ENCODE measurements around the gene ADCY1. TPM values are rescaled to one million over a fixed set of nuclear protein-coding genes. Genes with fewer than 3 reads are reported as not detected.
"Not testable (repeated sequence)": the region's sequence is repeated elsewhere in the genome, so short reads cannot be mapped to it uniquely, and the experiment has no call there.

Gene ADCY1
- under 0.01 TPM for total RNA-seq

DNA sequence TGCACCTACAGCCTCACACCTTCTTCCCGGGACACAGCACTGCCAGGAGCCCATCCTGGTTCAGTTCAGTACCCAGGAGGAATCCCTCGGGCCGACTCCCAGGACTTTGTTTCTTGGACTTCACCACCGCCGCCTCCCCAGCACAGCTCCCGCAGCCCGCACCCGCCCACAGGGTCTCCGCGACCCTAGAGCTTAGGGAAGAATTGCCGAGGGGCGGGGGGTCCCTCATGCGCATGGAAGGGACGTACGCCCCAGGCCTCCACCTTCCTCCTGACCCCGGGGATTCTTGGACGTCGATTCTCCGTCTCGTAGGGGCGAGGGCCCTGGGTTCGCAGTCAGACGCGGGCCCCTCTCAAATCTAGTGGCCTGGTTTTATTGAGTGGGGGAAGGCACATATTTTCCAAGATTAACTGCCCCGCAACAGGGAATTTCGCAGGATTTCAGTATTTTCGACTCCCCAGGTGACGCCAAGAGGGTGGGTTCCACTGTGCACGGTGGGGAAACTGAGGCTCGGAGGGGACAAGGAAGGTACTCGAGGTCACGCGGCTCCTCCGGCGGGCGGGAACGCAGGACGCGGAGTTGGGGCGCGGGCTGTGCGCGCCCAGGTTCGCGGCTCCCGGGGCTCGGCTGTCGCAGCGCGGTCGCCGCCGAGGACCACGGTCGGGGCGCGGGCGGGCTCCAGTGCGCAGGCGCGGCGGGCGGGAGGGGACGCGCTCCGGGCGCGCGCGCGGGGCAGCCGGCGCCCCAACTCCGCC lies at the start of gene ADCY1:
Gene ADCY1 (plus strand): TSS at position 708 of the 755 bp plus-strand sequence. CDS start 176 bp downstream, outside the sequence.
- peak in 2 of 3 donors; percentile 10 to 37 for DNase-seq (ENCODE audit: low read depth in 2 of 3, low spot score in 2 of 3)

DNA sequence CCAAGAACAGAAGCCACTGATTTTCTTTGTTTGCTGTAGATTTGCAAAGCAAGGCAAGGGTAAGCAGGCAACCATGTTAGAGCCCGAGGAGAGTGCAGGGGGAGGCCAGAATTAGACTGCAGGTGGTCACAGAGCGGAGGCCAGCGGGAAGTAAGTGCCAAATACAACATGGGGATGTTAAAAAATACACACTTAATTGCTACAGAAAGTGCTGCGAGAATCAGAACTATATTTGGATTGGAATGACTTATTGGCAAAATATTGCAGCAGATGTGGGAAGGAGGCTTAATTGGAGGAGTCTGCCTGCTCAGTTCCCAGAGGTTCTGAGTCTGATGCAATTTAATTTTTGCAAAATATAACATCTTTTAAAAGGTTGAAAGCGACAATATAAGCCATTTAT lies 49.7 kb upstream of the ADCY1 start:
- DNase-seq (ENCODE audit: low read depth in 2 of 3, low spot score in 2 of 3) = no peak

DNA sequence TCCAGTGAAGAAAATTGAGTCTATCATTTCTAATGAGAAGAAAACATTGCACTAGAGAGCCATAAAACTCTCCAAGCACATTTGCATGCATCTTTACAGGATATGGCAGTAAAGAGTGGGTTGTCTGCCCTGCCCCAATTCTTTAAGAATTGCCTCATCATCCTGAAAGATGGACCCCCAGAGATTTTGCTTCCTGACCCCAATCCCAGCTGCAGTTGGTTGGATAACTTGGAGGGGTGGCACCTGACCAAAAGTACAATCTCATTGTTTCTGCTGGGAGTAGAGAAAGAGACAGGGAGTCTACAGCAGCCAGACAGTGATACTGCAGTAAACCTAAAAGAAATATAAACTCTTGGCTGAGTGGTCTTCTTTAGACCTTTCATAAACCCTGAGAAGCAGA lies 49.1 kb upstream of the ADCY1 start:
- no peak for DNase-seq (ENCODE audit: low read depth in 2 of 3, low spot score in 2 of 3)

DNA sequence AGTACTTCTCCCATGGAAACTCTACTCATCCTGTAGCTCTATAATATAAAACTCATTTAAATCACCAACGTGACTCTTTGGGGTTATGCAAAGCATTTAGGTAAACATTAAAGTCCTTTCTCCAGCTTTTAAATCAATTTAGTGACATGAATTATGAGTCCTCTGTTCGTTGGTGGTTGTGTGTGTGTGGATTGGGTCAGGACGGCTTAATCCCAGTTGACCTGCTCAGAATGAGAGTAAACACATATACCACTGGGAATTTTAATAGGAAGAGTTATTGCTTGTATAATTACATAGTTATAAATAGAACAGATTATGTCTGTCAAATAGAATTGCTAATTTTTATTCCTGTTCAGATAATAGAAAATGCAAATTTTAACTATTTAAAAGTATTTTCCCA lies 30.7 kb upstream of the ADCY1 start:
- DNase-seq (ENCODE audit: low read depth in 2 of 3, low spot score in 2 of 3) = no peak

DNA sequence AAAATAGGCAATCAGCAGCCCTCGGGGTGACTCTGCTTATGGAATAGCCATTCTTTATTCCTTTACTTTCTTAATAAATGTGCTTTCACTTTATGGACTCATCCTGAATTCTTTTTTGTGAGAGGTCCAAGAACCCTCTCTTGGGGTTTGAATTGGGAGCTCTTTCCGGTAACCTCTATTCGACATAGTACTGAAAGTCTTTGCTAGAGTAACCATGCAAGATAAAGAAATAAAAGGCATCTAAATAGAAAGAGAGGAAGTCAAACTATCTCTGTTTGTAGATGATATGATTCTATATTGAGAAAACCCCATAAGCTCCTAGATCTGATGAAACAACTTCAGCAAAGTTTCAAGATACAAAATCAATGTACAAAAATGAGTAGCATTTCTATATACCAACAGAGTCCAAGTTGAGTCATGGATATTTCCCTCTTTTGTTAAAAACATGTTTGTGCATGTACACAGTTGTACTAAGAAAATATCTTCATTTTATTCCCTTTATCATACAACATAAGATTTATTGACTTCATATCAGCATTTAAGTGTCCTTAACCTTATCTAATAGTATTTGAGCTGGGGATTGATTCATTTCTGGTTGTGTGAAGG lies 29.0 kb upstream of the ADCY1 start:
- DNase-seq (ENCODE audit: low read depth in 2 of 3, low spot score in 2 of 3) = not testable (repeated sequence)

DNA sequence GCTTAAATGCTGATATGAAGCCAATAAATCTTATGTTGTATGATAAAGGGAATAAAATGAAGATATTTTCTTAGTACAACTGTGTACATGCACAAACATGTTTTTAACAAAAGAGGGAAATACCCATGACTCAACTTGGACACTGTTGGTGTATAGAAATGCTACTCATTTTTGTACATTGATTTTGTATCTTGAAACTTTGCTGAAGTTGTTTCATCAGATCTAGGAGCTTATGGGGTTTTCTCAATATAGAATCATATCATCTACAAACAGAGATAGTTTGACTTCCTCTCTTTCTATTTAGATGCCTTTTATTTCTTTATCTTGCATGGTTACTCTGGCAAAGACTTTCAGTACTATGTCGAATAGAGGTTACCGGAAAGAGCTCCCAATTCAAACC lies 25.3 kb upstream of the ADCY1 start:
- DNase-seq (ENCODE audit: low read depth in 2 of 3, low spot score in 2 of 3) = not testable (repeated sequence)

DNA sequence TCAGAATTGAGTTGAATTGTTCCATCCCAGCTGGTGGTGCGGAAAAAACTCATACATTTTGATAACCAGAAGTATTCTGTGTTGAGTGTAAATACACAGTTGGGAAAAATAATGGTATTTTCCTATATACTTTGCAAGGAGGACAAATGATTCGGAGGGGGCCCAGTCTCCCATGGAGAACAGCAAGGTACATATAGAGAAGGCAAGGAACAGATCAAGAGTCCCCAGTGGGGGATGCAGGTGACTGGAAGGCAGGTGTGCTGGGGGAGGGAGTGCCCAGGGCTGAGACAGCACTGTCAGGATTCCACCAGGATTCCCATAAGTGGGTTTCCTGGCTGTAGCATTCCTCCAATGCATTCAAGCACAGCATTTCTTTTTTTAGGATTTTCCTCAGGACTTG lies 10.8 kb upstream of the ADCY1 start:
- no peak for DNase-seq (ENCODE audit: low read depth in 2 of 3, low spot score in 2 of 3)

DNA sequence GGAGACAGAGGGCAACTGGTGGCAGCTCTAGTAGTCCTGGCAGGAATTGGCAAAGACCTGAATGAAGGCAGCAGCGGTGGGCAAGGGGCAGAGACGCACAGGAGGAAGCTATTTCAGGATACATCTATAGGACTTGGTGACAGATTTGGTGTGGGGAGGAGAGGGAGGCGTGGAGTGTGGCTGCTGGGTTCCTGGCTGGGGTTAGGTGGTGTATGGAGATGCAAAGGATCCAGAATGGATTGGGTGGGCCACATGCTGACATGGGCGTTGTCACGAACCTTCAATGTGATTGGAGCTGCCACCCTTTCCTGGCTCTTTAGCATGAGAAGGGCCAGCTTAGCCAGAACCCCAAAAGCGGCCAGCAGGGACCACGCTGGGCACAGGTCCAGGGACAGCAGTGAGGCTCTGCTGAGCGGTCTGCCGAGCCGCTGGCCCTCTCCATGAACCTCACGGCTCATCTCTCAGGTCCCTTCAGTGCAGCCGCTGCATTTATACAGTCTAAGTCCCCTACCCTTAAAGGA lies 10.2 kb upstream of the ADCY1 start:
- no peak for DNase-seq (ENCODE audit: low read depth in 2 of 3, low spot score in 2 of 3)

DNA sequence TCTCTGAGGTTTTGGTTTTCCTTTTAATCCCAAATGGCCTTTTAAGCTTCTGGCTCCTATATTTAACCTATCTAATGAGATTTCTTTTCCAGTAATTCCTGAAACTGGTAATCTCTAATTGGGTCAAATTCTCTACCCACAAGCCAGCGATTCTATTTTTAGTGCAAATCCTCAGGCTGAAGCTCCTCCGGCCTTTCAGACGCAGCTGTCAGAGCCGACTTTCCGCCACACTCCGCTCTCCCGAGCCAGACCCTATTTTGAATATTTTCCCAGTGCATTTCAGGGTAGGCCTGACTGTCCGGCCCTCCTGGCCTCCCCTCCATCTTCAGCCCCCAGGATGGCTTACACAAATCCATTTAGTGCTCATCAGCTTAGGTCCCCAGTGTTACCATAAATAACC lies 9.7 kb upstream of the ADCY1 start:
- no peak for DNase-seq (ENCODE audit: low read depth in 2 of 3, low spot score in 2 of 3)

DNA sequence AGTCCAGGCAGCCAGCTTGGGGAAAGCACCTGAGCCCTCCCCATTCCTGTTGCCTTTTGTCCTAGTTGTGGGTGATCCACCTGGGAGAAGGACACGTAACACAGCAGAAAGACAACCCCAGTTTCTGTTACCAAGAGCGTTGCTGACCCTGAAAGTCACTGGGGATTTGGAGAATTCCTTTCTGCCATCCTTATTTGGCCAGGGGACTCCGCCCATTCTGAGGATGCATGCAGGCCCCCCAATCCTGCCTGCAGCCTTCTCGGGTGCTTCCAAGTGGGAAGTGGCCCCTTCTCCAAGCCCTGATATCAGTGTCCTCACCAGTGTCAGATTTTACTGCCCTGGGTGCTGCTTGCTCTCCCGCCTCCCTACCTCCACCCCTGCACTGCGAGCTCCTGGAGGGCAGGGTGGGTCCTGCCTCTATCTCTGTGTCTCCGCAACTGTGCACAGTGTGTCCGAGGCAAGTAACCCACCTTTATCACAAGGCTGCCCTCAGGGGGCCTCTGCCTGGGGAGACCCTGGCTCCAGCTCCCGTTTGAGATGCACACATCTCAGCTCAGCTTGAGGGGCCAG lies 9.2 kb upstream of the ADCY1 start:
- DNase-seq (ENCODE audit: low read depth in 2 of 3, low spot score in 2 of 3) = no peak

DNA sequence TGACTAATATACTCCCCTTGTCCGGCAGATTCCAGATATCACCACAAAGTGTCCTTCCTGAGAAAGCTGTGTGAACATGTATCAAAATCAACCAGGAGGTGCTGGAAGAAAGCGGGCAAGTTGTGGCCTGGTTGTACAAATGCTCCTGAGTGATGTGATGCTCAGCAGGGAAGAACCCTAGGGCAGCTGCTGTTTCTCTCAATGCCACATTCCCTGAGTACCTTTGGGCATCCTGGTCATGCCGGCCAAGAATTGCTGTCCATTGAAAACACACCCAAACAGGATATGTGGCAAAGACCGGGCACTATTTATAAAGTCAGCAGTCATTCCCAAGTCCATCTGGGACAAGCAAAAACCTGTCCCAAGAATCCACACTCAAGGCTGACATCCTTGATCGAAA lies 7.8 kb upstream of the ADCY1 start:
- DNase-seq (ENCODE audit: low read depth in 2 of 3, low spot score in 2 of 3) = no peak

DNA sequence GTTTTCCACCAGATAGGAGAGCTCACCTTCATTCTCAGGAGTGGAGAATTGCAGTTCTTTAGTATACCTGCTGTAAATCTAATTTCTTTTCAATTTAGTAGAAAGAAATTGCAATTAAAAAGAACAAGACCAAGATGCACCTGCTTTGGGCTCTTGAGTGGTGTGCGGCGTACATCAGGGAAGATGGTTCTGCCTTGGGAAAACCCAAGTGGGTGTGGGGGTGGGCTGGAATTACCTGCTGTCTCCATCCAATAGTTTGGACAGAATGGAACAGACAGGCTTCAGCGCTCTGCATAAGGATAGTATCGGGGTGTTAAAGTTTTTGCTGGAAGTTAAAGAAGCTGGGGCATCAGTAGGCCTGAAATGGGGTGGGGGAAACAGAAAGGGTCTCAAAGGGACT lies 7.2 kb upstream of the ADCY1 start:
- DNase-seq (ENCODE audit: low read depth in 2 of 3, low spot score in 2 of 3) = no peak

DNA sequence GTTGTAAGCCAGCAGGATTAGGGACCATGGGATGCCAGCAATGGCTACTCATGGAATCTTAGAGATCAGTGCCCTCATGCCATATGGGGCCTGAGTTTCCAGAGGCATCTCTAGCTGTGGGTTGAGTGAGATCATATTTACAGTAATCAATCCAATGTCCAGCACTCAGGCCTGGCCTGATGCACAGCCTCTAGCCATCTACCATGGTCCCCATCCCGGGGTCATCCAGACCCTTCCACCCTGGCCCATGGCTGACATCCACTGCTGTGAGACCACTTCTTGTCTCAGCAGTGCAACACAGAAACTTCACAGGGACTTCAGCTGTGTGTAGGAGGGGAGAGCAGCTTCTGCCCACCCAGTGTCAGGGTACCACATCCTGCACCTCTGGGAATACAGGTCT lies 6.5 kb upstream of the ADCY1 start:
- DNase-seq (ENCODE audit: low read depth in 2 of 3, low spot score in 2 of 3) = no peak

DNA sequence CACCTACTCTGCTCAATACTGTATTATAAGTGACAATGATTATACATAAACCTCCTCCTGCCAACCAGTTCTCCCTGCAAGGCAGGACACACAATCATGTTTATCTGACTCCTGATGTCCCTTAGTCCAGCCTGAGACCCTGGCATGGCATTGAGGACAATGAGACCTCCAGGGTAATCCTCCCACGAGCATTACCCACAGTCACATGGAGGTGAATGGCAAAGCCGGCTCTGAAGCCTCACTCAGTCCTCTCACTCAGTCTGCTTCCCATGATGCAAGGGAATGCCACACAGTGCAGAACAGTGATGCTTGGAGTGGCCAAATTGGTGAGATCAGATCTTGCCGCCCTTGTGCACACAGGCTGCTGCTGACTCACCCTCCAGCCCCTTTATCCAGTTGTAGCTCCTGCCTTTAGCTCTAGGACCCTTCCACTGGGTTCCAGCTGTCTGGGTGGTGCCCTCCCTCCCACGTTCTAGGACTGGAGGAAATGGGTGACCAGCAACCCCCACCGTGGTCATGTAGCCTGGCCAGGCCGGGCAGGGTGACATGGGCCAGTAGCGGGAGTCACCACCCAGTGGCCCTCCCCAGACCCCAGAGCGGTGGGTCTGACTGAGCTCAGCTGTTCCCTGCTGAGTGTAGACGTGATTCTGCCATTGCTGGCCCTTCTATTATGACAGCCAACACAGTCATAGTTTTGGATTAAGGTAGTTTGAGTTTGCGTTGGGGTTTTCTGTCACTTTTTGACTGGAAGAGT lies 5.5 kb upstream of the ADCY1 start:
- DNase-seq (ENCODE audit: low read depth in 2 of 3, low spot score in 2 of 3) = no peak

DNA sequence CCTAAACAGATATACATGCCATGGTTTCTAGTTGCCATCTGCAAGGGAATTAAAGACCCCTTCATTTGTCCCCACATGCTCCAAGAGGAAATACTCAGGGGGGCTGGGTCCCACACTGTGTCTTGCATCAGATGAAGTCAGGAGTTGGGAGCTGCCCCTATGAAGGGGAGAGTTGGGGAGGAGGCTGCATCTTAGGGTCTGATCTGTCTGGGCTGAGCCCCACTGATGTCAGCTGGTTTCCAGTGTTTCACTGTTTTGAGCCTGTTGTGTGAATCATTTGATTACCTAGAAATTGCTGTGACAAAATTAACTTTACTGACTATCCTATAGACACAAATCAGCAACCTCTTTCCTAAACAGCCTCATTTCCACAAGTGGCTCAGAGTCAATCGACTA lies 4.9 kb upstream of the ADCY1 start:
- DNase-seq (ENCODE audit: low read depth in 2 of 3, low spot score in 2 of 3) = no peak

DNA sequence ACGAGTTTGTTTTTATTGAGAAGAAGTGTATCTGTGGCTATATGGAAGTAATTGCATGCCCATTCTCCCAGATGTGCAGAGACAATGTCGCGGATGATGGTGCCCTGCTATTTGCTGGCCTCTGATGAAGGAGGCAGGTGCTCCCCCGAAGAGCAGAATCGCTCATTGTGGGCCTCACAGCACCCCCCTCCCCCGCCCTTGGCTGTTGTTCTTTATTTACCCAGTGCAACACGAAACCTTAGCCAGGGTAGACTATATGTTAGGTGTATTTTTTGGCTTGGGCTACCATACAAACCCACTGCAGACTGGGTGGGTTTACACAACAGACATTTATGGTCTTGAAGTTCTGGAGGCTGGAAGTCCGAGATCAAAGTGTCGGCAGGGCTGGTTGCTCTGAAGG lies 3.4 kb upstream of the ADCY1 start:
- DNase-seq (ENCODE audit: low read depth in 2 of 3, low spot score in 2 of 3) = no peak

DNA sequence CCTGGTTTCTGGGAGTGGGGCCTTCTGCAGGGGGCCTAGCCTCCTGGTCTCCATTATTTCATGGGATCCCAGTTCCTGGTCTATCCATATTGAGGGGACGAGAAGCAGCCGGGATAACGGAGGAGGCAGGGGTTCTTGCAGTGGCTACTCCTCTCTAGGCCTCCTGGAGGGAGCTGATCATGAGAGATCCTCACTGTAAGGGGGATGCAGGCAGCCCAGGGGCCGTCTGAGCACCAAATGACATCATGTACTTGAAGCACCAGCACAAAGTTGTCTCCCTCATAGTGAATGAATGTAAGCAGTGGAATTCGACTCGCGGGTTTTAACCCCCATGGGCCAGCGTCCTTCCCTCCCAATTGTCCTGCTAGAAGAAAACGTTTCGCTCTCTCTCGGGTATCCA lies 964 bp upstream of the ADCY1 start:
- no peak for DNase-seq (ENCODE audit: low read depth in 2 of 3, low spot score in 2 of 3)

DNA sequence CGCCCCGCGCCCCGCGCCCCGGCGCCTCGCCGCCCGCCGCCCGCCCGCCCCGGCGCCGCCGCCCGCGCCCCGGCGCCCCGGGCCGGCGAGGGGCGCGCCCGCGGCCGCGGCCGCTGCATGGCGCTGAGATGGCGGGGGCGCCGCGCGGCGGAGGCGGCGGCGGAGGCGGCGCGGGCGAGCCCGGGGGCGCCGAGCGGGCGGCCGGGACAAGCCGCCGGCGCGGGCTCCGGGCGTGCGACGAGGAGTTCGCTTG lies 174 bp downstream of the ADCY1 start:
- peak in 1 of 3 donors; percentile 41 for DNase-seq (ENCODE audit: low read depth in 2 of 3, low spot score in 2 of 3)

DNA sequence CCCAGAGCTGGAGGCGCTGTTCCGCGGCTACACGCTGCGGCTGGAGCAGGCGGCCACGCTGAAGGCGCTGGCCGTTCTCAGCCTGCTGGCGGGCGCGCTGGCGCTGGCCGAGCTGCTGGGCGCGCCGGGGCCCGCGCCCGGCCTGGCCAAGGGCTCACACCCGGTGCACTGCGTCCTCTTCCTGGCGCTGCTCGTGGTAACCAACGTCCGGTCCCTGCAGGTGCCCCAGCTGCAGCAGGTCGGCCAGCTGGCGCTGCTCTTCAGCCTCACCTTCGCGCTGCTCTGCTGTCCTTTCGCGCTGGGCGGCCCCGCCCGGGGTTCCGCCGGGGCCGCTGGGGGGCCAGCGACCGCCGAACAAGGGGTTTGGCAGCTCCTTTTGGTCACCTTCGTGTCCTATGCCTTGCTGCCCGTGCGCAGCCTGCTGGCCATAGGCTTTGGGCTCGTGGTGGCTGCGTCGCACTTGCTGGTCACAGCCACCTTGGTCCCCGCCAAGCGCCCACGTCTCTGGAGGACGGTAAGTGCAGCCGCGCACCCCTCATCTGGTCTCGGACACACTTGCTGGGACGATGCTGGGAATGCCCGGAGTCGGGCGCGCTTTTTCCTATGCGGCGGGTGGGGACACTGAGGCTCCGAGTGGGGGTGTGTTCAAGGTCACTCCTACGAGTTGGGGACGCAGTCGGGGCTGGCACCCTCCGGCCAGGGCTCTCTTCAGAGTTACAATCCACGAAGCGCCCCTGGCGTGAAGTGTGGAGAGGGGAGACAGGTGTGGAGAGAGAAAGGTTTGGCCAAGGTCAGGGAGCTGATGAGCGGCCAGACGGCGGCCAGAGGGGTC lies 717 bp downstream of the ADCY1 start:
- peak in 1 of 3 donors; percentile 23 for DNase-seq (ENCODE audit: low read depth in 2 of 3, low spot score in 2 of 3)

DNA sequence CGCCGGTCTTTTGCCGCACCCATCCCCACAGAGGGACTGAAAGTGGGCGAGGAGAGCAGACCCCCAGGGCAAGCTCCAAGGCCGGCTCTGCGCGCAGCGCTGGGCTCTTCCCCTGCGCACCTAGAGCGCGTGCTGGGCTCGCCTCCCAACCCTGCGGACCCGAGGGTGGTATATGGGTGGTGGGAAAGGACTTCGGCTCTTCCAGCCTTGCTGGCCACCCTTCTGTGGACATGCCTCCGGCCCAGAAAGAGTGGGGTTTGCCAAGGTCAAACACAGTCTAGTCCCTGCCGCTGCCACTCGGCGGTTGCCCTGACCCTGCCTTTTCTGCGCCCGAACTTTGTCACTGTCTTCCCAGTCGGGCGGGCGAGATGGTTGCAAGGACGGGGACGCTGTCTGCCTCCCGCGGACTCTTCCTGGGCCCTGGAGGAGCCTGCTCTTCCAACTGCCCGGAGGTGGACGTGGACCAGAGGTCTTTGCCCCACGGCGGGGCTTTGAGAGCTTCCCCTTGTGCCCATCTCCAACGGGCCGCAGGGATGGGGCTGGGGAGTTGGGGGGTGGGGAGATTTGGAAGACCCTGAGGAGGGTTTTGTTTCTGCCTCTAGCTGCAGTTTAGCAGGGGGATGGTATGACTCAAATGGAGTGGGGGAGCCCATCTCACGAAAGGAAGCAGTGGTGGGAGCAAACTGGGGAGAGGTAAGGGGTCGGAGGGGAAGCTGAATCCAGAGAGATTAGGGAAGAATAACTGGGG lies 1.5 kb downstream of the ADCY1 start:
- DNase-seq (ENCODE audit: low read depth in 2 of 3, low spot score in 2 of 3) = no peak

All from hematopoietic multipotent progenitor cell (in vitro differentiated cells).